ENCODE measurements around the gene APBA1. TPM values are rescaled to one million over a fixed set of nuclear protein-coding genes. Genes with fewer than 3 reads are reported as not detected.

APBA1 gene
- total RNA-seq, 2 experiments from 2014 or later: 0.47 to 1.4 TPM

- no peaks in the 10 kb centered on the region for H3K9me3 ChIP-seq (ENCODE audit: control insufficient read depth in 1 of 2, insufficient read depth in 1 of 2, low read length in 2 of 2)
- no peaks in the 10 kb centered on the region for H3K27me3 ChIP-seq (ENCODE audit: control insufficient read depth in 1 of 2, insufficient read depth in 2 of 2, low read length in 2 of 2)
- DNase-seq (no peak), ATAC-seq (ENCODE audit: poor library complexity) (no peak)
- Mint-ChIP-seq H3K4me3 (no peak overlapping the region), H3K9me3 (no peaks in the 10 kb centered on the region), H3K4me1 (ENCODE audit: low read depth) (no peaks in the 10 kb centered on the region), H3K27me3 (peaks cover 19% of the 10 kb centered on the region), H3K36me3 (ENCODE audit: low read depth) (no peaks in the 10 kb centered on the region), H3K27ac (no peak overlapping the region)
- ChIA-PET POLR2A (no interaction called here), CTCF (no interaction called here)
- H3K36me3 ChIP-seq (ENCODE audit: insufficient read depth, low read length): no peaks in the 10 kb centered on the region
- H3K27ac ChIP-seq (ENCODE audit: low read depth in 1 of 2, low read length in 2 of 2): no peak overlapping the region
- TF ChIP-seq, protein P1, sequence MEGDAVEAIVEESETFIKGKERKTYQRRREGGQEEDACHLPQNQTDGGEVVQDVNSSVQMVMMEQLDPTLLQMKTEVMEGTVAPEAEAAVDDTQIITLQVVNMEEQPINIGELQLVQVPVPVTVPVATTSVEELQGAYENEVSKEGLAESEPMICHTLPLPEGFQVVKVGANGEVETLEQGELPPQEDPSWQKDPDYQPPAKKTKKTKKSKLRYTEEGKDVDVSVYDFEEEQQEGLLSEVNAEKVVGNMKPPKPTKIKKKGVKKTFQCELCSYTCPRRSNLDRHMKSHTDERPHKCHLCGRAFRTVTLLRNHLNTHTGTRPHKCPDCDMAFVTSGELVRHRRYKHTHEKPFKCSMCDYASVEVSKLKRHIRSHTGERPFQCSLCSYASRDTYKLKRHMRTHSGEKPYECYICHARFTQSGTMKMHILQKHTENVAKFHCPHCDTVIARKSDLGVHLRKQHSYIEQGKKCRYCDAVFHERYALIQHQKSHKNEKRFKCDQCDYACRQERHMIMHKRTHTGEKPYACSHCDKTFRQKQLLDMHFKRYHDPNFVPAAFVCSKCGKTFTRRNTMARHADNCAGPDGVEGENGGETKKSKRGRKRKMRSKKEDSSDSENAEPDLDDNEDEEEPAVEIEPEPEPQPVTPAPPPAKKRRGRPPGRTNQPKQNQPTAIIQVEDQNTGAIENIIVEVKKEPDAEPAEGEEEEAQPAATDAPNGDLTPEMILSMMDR (IDR thresholded peaks at IDR 0.05): no peak
- intact Hi-C loops (cut with DNase I, micrococcal nuclease): no loop called here
- H3K4me3 ChIP-seq (ENCODE audit: low read length): no peak overlapping the region
- peaks cover 3% of the 10 kb centered on the region for H3K4me1 ChIP-seq (ENCODE audit: insufficient read depth, low read length)
Observed at GRCh38 chr9:69425136-69425801, 246.9 kb downstream of the APBA1 start.

- H3K27ac ChIP-seq (ENCODE audit: low read depth in 1 of 2, low read length in 2 of 2): no peak overlapping the region
- H3K27me3 ChIP-seq (ENCODE audit: control insufficient read depth in 1 of 2, insufficient read depth in 2 of 2, low read length in 2 of 2): peaks cover 0 to 4% of the 10 kb centered on the region in 2 experiments
- TF ChIP-seq, protein P1 (IDR thresholded peaks at IDR 0.05): peak; percentile 76
- Mint-ChIP-seq H3K4me1 (ENCODE audit: low read depth) (no peaks in the 10 kb centered on the region), H3K27me3 (peaks cover 28% of the 10 kb centered on the region), H3K36me3 (ENCODE audit: low read depth) (no peaks in the 10 kb centered on the region), H3K9me3 (no peaks in the 10 kb centered on the region), H3K27ac (no peak overlapping the region), H3K4me3 (no peak overlapping the region)
- intact Hi-C loops (cut with DNase I, micrococcal nuclease): loop anchor here (2.0 to 5.0 kb wide), 6 partner anchors 125 to 689 kb away; no protein-coding TSS in a partner anchor
- ChIA-PET CTCF (interaction anchor here (0.6 to 1.8 kb wide), 8 partner anchors 9 to 689 kb away, joined by 3 to 10 read pairs (median 4); no protein-coding TSS in a partner anchor), POLR2A (no interaction called here)
- ATAC-seq (ENCODE audit: poor library complexity) (peak; percentile 32), DNase-seq (peak in 13 of 14 experiments; percentile 6 to 72 (median 24))
- H3K36me3 ChIP-seq (ENCODE audit: insufficient read depth, low read length): no peaks in the 10 kb centered on the region
- peaks cover 3% of the 10 kb centered on the region for H3K4me1 ChIP-seq (ENCODE audit: insufficient read depth, low read length)
- H3K9me3 ChIP-seq (ENCODE audit: control insufficient read depth in 1 of 2, insufficient read depth in 1 of 2, low read length in 2 of 2): no peaks in the 10 kb centered on the region
- no peak overlapping the region for H3K4me3 ChIP-seq (ENCODE audit: low read length)
Observed at GRCh38 chr9:69421908-69422801, 250.0 kb downstream of the APBA1 start.

DNA sequence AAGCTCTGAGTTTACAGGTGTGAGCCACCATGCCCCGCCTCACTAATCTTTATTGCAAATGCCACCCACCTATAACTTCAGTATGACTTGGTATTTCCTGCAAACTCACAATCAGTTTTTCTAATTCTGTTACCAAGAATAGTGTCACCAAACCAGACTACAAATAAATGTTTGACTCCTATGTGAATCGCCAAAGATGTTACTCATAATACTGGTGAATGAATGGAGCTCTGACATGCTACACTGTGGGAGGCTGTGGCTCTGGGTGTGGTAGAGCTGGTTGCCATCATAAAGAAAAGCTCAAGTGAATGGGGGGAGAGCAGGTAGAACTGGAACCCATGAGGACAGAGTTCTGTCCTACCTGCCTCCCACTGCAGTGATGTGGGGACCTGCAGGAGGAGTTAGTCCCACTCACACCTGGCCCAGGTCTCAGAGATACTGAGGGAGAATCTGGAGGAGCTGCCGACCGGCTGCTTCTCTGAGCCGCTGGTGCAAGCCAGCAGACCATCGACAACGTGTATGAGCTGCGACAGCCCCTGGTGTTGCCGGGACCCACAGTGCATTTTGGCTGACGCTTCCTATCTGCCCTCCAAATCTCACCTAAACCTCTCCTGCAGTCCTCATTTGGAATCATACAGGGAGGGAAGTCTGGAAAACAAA is 251.4 kb downstream of the APBA1 start:
- DNase-seq: no peak
- Histone ChIP-seq H3K9me3 (ENCODE audit: control insufficient read depth in 1 of 2, insufficient read depth in 1 of 2, low read length in 2 of 2) (no peaks in the 10 kb centered on the region), H3K27me3 (ENCODE audit: control insufficient read depth in 1 of 2, insufficient read depth in 2 of 2, low read length in 2 of 2) (peaks cover 0 to 4% of the 10 kb centered on the region in 2 experiments), H3K4me3 (ENCODE audit: low read length) (no peak overlapping the region), H3K36me3 (ENCODE audit: insufficient read depth, low read length) (no peaks in the 10 kb centered on the region), H3K27ac (ENCODE audit: low read depth in 1 of 2, low read length in 2 of 2) (no peak overlapping the region), H3K4me1 (ENCODE audit: insufficient read depth, low read length) (peaks cover 3% of the 10 kb centered on the region)
- TF ChIP-seq, protein P1 (IDR thresholded peaks at IDR 0.05): no peak
- Mint-ChIP-seq H3K4me1 (ENCODE audit: low read depth) (no peaks in the 10 kb centered on the region), H3K36me3 (ENCODE audit: low read depth) (no peaks in the 10 kb centered on the region), H3K27me3 (peaks cover 28% of the 10 kb centered on the region), H3K9me3 (no peaks in the 10 kb centered on the region), H3K4me3 (no peak overlapping the region), H3K27ac (no peak overlapping the region)
- ChIA-PET CTCF (interaction anchor here (1.7 kb wide), 1 partner anchor 129 kb away, joined by 9 read pairs; no protein-coding TSS in a partner anchor), POLR2A (no interaction called here)
- no peak for ATAC-seq (ENCODE audit: poor library complexity)
- intact Hi-C loops (cut with DNase I, micrococcal nuclease): loop anchor here in 1 of 2 experiments (5.0 kb wide), 2 partner anchors 127 to 457 kb away; no protein-coding TSS in a partner anchor

Data from CD4-positive, alpha-beta T cell (primary cell).